ENCODE results near the gene DPP8.
"Not testable (repeated sequence)": the region's sequence is repeated elsewhere in the genome, so short reads cannot be mapped to it uniquely, and the experiment has no call there.

Gene DPP8

DNA sequence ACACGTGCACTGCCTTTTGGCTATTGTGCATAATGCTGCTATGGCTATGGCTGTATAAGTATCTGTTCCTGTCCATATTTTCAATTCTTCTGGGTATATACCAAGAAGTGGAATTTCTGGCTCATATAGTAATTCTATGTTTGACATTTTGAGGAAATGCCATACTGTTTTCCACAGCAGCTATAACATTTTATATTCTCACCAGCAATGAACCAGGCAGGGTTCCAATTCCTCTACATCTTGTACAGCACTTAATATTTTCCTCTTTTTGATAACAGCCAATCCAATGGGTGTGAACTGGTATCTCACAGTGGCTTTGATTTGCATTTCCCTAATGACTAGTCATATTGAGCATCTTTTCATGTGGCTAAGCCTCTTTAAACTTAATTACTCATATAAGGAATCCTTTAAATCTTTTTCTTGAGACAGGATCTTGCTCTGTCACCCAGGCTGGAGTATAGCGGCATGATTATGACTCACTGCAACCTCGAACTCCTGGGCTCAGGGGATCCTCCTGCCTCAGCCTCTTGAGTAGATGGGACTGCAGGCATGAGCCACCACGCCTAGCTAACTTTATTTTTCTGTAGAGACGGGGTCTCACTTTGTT is 56.6 kb downstream of the DPP8 start:
- TF ChIP-seq, protein P1, sequence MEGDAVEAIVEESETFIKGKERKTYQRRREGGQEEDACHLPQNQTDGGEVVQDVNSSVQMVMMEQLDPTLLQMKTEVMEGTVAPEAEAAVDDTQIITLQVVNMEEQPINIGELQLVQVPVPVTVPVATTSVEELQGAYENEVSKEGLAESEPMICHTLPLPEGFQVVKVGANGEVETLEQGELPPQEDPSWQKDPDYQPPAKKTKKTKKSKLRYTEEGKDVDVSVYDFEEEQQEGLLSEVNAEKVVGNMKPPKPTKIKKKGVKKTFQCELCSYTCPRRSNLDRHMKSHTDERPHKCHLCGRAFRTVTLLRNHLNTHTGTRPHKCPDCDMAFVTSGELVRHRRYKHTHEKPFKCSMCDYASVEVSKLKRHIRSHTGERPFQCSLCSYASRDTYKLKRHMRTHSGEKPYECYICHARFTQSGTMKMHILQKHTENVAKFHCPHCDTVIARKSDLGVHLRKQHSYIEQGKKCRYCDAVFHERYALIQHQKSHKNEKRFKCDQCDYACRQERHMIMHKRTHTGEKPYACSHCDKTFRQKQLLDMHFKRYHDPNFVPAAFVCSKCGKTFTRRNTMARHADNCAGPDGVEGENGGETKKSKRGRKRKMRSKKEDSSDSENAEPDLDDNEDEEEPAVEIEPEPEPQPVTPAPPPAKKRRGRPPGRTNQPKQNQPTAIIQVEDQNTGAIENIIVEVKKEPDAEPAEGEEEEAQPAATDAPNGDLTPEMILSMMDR (IDR thresholded peaks at IDR 0.05; ENCODE audit: low read depth, low read length, missing control alignments): no peak
- H3K4me3 ChIP-seq (replicated peaks; ENCODE audit: low read depth, low read length): no peak overlapping the region
- DNase-seq (ENCODE audit: extremely low read depth, low read depth): no peak

DNA sequence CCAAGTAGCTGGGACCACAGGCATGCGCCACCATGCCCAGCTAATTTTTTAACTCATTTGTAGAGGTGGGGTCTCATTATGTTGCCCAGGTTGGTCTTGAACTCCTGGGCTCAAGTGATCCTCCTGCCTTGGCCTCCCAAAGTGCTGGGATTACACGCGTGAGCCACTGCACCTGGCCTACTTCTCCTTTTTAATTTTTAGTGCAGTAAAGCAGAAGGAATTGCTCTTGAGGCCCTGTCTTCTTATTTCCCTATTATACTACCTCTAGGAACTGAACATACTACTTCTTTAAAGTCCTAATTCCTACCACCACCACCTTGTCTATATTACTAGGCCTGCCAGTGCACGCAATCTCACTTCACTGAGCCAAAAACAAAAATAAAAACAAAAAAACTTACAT is 62.2 kb downstream of the DPP8 start:
- H3K4me3 ChIP-seq (replicated peaks; ENCODE audit: low read depth, low read length); DNase-seq (ENCODE audit: extremely low read depth, low read depth): not testable (repeated sequence)

DNA sequence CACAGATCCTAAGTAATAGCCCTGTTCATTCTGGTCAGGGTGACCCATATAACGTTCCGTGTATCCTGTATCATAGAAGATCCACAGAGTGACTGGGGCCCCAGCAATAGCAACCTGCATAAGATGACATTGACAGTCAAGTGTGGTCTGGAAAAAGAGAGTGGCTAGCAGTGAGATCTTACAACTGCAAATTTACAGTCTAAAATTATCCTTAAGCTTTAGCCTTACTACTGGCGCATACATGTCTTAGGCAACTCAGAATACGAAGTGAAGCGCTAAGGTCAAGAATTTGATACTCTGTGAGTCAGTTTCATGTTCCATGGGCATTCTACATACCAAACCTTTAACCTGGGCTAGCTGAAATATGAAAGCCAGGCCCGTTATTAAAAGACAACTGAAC is 65.5 kb downstream of the DPP8 start:
- no peak for DNase-seq (ENCODE audit: extremely low read depth, low read depth)
- TF ChIP-seq, protein P1 (IDR thresholded peaks at IDR 0.05; ENCODE audit: low read depth, low read length, missing control alignments): no peak
- no peak overlapping the region for H3K4me3 ChIP-seq (replicated peaks; ENCODE audit: low read depth, low read length)

DNA sequence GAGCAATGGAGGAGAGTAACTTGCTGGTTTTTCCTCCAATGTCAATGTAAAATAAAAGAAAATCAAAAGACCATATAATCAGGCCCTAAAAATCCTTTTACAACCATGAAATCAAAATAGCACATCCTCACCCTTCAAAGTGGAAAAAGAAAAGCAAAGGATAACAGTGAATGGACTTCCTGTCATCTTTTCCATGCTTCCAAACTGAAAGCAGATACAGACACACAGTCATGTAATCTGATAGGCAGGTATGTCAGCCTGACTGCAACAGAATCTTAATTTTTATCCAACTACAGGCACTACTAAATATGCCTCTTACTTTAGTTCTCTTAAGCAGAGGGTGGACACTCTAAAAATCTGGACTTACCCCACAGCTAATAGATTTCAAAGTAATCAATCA is 66.9 kb downstream of the DPP8 start:
- TF ChIP-seq, protein P1 (IDR thresholded peaks at IDR 0.05; ENCODE audit: low read depth, low read length, missing control alignments): no peak
- DNase-seq (ENCODE audit: extremely low read depth, low read depth): no peak
- no peak overlapping the region for H3K4me3 ChIP-seq (replicated peaks; ENCODE audit: low read depth, low read length)

DNA sequence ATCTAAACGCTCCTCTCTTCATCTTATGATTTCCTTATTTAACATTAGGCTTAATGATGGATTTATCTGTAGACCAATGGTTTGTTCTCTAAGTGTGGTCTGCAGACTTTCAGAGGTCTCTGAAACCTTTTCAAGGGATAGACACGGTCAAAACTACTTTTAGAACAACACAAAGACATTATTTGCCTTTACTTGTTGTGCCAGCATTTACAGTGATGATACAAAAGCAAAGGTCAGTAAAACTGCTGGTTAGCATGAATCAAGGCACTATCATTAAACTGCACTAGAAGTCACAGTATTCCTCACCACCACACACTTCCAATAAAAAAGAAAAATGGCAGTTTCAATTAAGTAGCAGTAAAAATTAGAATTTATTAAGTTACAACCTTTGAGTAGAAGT is 70.3 kb downstream of the DPP8 start:
- H3K4me3 ChIP-seq (replicated peaks; ENCODE audit: low read depth, low read length): no peak overlapping the region
- no peak for DNase-seq (ENCODE audit: extremely low read depth, low read depth)
- TF ChIP-seq, protein P1 (IDR thresholded peaks at IDR 0.05; ENCODE audit: low read depth, low read length, missing control alignments): no peak

DNA sequence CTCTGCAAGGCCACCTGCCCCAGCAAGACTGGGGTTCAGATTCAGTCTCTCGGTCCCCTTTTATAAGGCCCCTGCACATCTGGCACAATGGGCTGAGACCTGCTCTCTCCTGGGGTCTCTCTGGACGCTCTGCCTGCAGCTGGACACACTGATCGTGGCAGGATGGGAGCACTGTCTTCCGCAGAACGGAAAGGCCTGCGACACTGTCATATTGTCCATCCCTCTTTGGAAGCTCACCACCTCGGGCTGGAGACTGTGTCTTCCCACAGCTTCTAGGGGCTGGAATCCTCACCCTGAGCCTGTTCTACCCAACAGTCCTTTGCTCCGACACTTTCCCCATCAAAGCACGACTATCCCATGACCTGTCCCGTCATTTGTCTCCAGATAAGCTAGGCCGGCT is 83.3 kb downstream of the DPP8 start:
- H3K4me3 ChIP-seq (replicated peaks; ENCODE audit: low read depth, low read length): no peak overlapping the region
- TF ChIP-seq, protein P1 (IDR thresholded peaks at IDR 0.05; ENCODE audit: low read depth, low read length, missing control alignments): no peak
- DNase-seq (ENCODE audit: extremely low read depth, low read depth): no peak

DNA sequence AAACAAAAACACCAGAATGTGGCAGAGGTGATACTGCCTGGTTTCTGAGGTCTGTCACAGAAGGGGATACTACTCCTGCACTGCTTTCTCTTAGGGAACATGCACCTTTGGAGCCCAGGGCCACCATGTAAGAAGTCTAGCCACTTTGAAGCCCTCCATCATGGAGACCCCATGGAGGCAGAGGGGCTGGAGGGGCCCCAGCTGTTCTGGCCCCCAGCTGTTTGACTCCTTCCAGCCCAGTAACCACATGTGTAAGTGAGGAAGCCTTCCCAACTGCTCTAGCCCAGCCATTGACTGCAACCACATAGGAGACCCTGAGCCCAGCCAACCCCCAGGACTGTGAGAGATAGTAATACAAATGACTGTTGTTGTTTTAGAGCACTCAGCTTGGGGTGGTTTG is 85.8 kb downstream of the DPP8 start:
- TF ChIP-seq, protein P1 (IDR thresholded peaks at IDR 0.05; ENCODE audit: low read depth, low read length, missing control alignments): no peak
- DNase-seq (ENCODE audit: extremely low read depth, low read depth): no peak
- no peak overlapping the region for H3K4me3 ChIP-seq (replicated peaks; ENCODE audit: low read depth, low read length)

Measured in HFF-Myc (cell line).